Measurements from ENCODE around the gene RHOJ.

The RHOJ gene

GRCh38 chr14:63220526-63220925 lies 16.3 kb downstream of the RHOJ start:
- ATAC-seq (ENCODE audit: low read depth): no peak
- Mint-ChIP-seq H3K27ac (no peak overlapping the region), H3K9me3 (peaks cover 2% of the 10 kb centered on the region), H3K4me1 (no peaks in the 10 kb centered on the region), H3K36me3 (no peaks in the 10 kb centered on the region), H3K4me3 (no peak overlapping the region), H3K27me3 (peaks cover 7% of the 10 kb centered on the region)
- DNase-seq (ENCODE audit: low spot score in 2 of 2): no peak

GRCh38 chr14:63223596-63223995 lies 19.4 kb downstream of the RHOJ start:
- no peak overlapping the region for H3K27ac Mint-ChIP-seq
- ATAC-seq (ENCODE audit: low read depth) (no peak), DNase-seq (ENCODE audit: low spot score in 2 of 2) (no peak)
- peaks cover 4% of the 10 kb centered on the region for H3K27me3 Mint-ChIP-seq
- H3K4me1 Mint-ChIP-seq: no peaks in the 10 kb centered on the region
- H3K4me3 Mint-ChIP-seq: no peak overlapping the region
- peaks cover 2% of the 10 kb centered on the region for H3K9me3 Mint-ChIP-seq
- H3K36me3 Mint-ChIP-seq: no peaks in the 10 kb centered on the region

GRCh38 chr14:63224196-63224595 lies 20.0 kb downstream of the RHOJ start:
- Mint-ChIP-seq H3K9me3 (peaks cover 2% of the 10 kb centered on the region), H3K4me1 (no peaks in the 10 kb centered on the region), H3K4me3 (no peak overlapping the region), H3K27ac (no peak overlapping the region), H3K27me3 (peaks cover 4% of the 10 kb centered on the region), H3K36me3 (no peaks in the 10 kb centered on the region)
- ATAC-seq (ENCODE audit: low read depth): no peak
- DNase-seq (ENCODE audit: low spot score in 2 of 2): no peak

GRCh38 chr14:63228217-63228616 lies 24.0 kb downstream of the RHOJ start:
- Mint-ChIP-seq H3K4me3 (no peak overlapping the region), H3K27ac (no peak overlapping the region), H3K9me3 (no peaks in the 10 kb centered on the region), H3K4me1 (no peaks in the 10 kb centered on the region), H3K27me3 (peaks cover 6% of the 10 kb centered on the region), H3K36me3 (no peaks in the 10 kb centered on the region)
- DNase-seq (ENCODE audit: low spot score in 2 of 2): no peak
- no peak for ATAC-seq (ENCODE audit: low read depth)

- ATAC-seq (ENCODE audit: low read depth) (no peak), DNase-seq (ENCODE audit: low spot score in 2 of 2) (no peak)
- peaks cover 10% of the 10 kb centered on the region for H3K27me3 Mint-ChIP-seq
- no peaks in the 10 kb centered on the region for H3K36me3 Mint-ChIP-seq
- no peak overlapping the region for H3K4me3 Mint-ChIP-seq
- no peaks in the 10 kb centered on the region for H3K9me3 Mint-ChIP-seq
- H3K4me1 Mint-ChIP-seq: no peaks in the 10 kb centered on the region
- no peak overlapping the region for H3K27ac Mint-ChIP-seq
Observed at GRCh38 chr14:63229330-63230059, 25.3 kb downstream of the RHOJ start.

- no peaks in the 10 kb centered on the region for H3K4me1 Mint-ChIP-seq
- H3K27me3 Mint-ChIP-seq: peaks cover 10% of the 10 kb centered on the region
- ATAC-seq (ENCODE audit: low read depth) (no peak), DNase-seq (ENCODE audit: low spot score in 2 of 2) (no peak)
- no peak overlapping the region for H3K4me3 Mint-ChIP-seq
- no peaks in the 10 kb centered on the region for H3K36me3 Mint-ChIP-seq
- no peaks in the 10 kb centered on the region for H3K9me3 Mint-ChIP-seq
- H3K27ac Mint-ChIP-seq: no peak overlapping the region
Observed at GRCh38 chr14:63231766-63232165, 27.5 kb downstream of the RHOJ start.

GRCh38 chr14:63237791-63238190 lies 33.5 kb downstream of the RHOJ start:
- no peak for DNase-seq (ENCODE audit: low spot score in 2 of 2)
- H3K27ac Mint-ChIP-seq: no peak overlapping the region
- no peaks in the 10 kb centered on the region for H3K36me3 Mint-ChIP-seq
- H3K9me3 Mint-ChIP-seq: no peaks in the 10 kb centered on the region
- no peak for ATAC-seq (ENCODE audit: low read depth)
- no peaks in the 10 kb centered on the region for H3K4me1 Mint-ChIP-seq
- H3K4me3 Mint-ChIP-seq: no peak overlapping the region
- peaks cover 7% of the 10 kb centered on the region for H3K27me3 Mint-ChIP-seq

GRCh38 chr14:63240221-63240620 lies 36.0 kb downstream of the RHOJ start:
- H3K4me1 Mint-ChIP-seq: no peaks in the 10 kb centered on the region
- H3K27ac Mint-ChIP-seq: no peak overlapping the region

GRCh38 chr14:63241096-63241495 lies 36.9 kb downstream of the RHOJ start:
- no peaks in the 10 kb centered on the region for H3K27me3 Mint-ChIP-seq
- no peaks in the 10 kb centered on the region for H3K36me3 Mint-ChIP-seq
- no peak overlapping the region for H3K27ac Mint-ChIP-seq
- no peak for ATAC-seq (ENCODE audit: low read depth)
- H3K4me1 Mint-ChIP-seq: no peaks in the 10 kb centered on the region
- no peaks in the 10 kb centered on the region for H3K9me3 Mint-ChIP-seq
- DNase-seq (ENCODE audit: low spot score in 2 of 2): no peak
- H3K4me3 Mint-ChIP-seq: no peak overlapping the region

More at GRCh38 chr14:63240221-63240620, 36.0 kb downstream of the RHOJ start:
- Mint-ChIP-seq H3K4me3 (no peak overlapping the region), H3K9me3 (no peaks in the 10 kb centered on the region), H3K36me3 (no peaks in the 10 kb centered on the region), H3K27me3 (peaks cover 2% of the 10 kb centered on the region)
- ATAC-seq (ENCODE audit: low read depth): no peak
- DNase-seq (ENCODE audit: low spot score in 2 of 2): no peak

GRCh38 chr14:63243646-63244045 lies 39.4 kb downstream of the RHOJ start:
- peaks cover 1% of the 10 kb centered on the region for H3K27me3 Mint-ChIP-seq
- no peaks in the 10 kb centered on the region for H3K4me1 Mint-ChIP-seq
- H3K27ac Mint-ChIP-seq: no peak overlapping the region
- H3K9me3 Mint-ChIP-seq: peaks cover 2% of the 10 kb centered on the region
- DNase-seq (ENCODE audit: low spot score in 2 of 2) (no peak), ATAC-seq (ENCODE audit: low read depth) (no peak)
- no peak overlapping the region for H3K4me3 Mint-ChIP-seq
- H3K36me3 Mint-ChIP-seq: no peaks in the 10 kb centered on the region

- no peak for DNase-seq (ENCODE audit: low spot score in 2 of 2)
- no peak overlapping the region for H3K4me3 Mint-ChIP-seq
- H3K27ac Mint-ChIP-seq: no peak overlapping the region
- H3K36me3 Mint-ChIP-seq: no peaks in the 10 kb centered on the region
- no peak for ATAC-seq (ENCODE audit: low read depth)
- H3K9me3 Mint-ChIP-seq: peaks cover 2% of the 10 kb centered on the region
- H3K4me1 Mint-ChIP-seq: no peaks in the 10 kb centered on the region
- peaks cover 5% of the 10 kb centered on the region for H3K27me3 Mint-ChIP-seq
Observed at GRCh38 chr14:63245893-63246292, 41.6 kb downstream of the RHOJ start.

- H3K27ac Mint-ChIP-seq: no peak overlapping the region
- no peaks in the 10 kb centered on the region for H3K4me1 Mint-ChIP-seq
- DNase-seq (ENCODE audit: low spot score in 2 of 2): no peak
- ATAC-seq (ENCODE audit: low read depth): no peak
- H3K4me3 Mint-ChIP-seq: no peak overlapping the region
- peaks cover 2% of the 10 kb centered on the region for H3K9me3 Mint-ChIP-seq
- no peaks in the 10 kb centered on the region for H3K36me3 Mint-ChIP-seq
- peaks cover 7% of the 10 kb centered on the region for H3K27me3 Mint-ChIP-seq
Observed at GRCh38 chr14:63248211-63248610, 44.0 kb downstream of the RHOJ start.

GRCh38 chr14:63249092-63249491 lies 44.8 kb downstream of the RHOJ start:
- Mint-ChIP-seq H3K4me1 (no peaks in the 10 kb centered on the region), H3K9me3 (peaks cover 2% of the 10 kb centered on the region), H3K27me3 (peaks cover 9% of the 10 kb centered on the region), H3K4me3 (no peak overlapping the region), H3K27ac (no peak overlapping the region), H3K36me3 (no peaks in the 10 kb centered on the region)
- DNase-seq (ENCODE audit: low spot score in 2 of 2) (no peak), ATAC-seq (ENCODE audit: low read depth) (no peak)

GRCh38 chr14:63257299-63257698 lies 53.1 kb downstream of the RHOJ start:
- Mint-ChIP-seq H3K27ac (no peak overlapping the region), H3K4me3 (no peak overlapping the region), H3K36me3 (no peaks in the 10 kb centered on the region), H3K9me3 (no peaks in the 10 kb centered on the region), H3K27me3 (peaks cover 10% of the 10 kb centered on the region), H3K4me1 (no peaks in the 10 kb centered on the region)
- no peak for DNase-seq (ENCODE audit: low spot score in 2 of 2)
- no peak for ATAC-seq (ENCODE audit: low read depth)

GRCh38 chr14:63262446-63262845 lies 58.2 kb downstream of the RHOJ start:
- DNase-seq (ENCODE audit: low spot score in 2 of 2) (no peak), ATAC-seq (ENCODE audit: low read depth) (no peak)
- Mint-ChIP-seq H3K36me3 (no peaks in the 10 kb centered on the region), H3K4me1 (no peaks in the 10 kb centered on the region), H3K27me3 (peaks cover 5% of the 10 kb centered on the region), H3K4me3 (no peak overlapping the region), H3K9me3 (peaks cover 2% of the 10 kb centered on the region), H3K27ac (no peak overlapping the region)

All from memory B cell (primary cell).